GM23248 (cell line): ENCODE data around the gene PTPN14. TPM values are rescaled to one million over a fixed set of nuclear protein-coding genes. Genes with fewer than 3 reads are reported as not detected.

Source experiments
- DNase-seq: peaks from one replicate; pipeline ENCODE4 v3.0.0-alpha.2; 2015
- H2AFZ ChIP-seq: fragments of 200-600 bp; sonication (generic); 2 replicates; pipeline ENCODE4 v1.6.1; 2016; ENCODE audit warnings: antibody characterized with exemption
- H3F3A ChIP-seq: fragments of 200-600 bp; sonication (generic); 2 replicates; pipeline ENCODE4 v1.6.1; 2016; ENCODE audit warnings: mild to moderate bottlenecking, antibody characterized with exemption, mixed run types; ENCODE audit not compliant: insufficient read depth
- H3K27ac ChIP-seq: fragments of 200-600 bp; sonication (generic); 2 replicates; pipeline ENCODE4 v1.5.1; 2016; ENCODE audit warnings: mild to moderate bottlenecking
- H3K27me3 ChIP-seq: fragments of 200-600 bp; sonication (generic); replicated peaks from 2 replicates; pipeline ENCODE4 v1.6.1; 2016; ENCODE audit warnings: mild to moderate bottlenecking; ENCODE audit not compliant: insufficient read depth
- H3K36me3 ChIP-seq: fragments of 200-600 bp; sonication (generic); 2 replicates; pipeline ENCODE4 v1.6.1; 2016; ENCODE audit warnings: low read depth, mild to moderate bottlenecking
- H3K4me1 ChIP-seq: fragments of 200-600 bp; sonication (generic); 2 replicates; pipeline ENCODE4 v1.6.1; 2016; ENCODE audit warnings: mild to moderate bottlenecking; ENCODE audit not compliant: insufficient read depth
- H3K4me2 ChIP-seq: fragments of 200-600 bp; sonication (generic); one replicate; pipeline ENCODE4 v1.6.1; 2016; ENCODE audit warnings: mild to moderate bottlenecking; ENCODE audit not compliant: unreplicated experiment
- H3K4me3 ChIP-seq: fragments of 200-600 bp; sonication (generic); 2 replicates; pipeline ENCODE4 v1.5.1; 2016; ENCODE audit warnings: mild to moderate bottlenecking
- H3K79me2 ChIP-seq: fragments of 200-600 bp; sonication (generic); 2 replicates; pipeline ENCODE4 v1.6.1; 2016; ENCODE audit warnings: mild to moderate bottlenecking; ENCODE audit not compliant: insufficient read depth
- H3K9ac ChIP-seq: fragments of 200-600 bp; sonication (generic); 2 replicates; pipeline ENCODE4 v1.6.1; 2016; ENCODE audit warnings: mild to moderate bottlenecking
- H3K9me2 ChIP-seq: fragments of 200-600 bp; sonication (generic); 2 replicates; pipeline ENCODE4 v1.6.1; 2016; ENCODE audit warnings: mixed run types, mild to moderate bottlenecking, moderate library complexity; ENCODE audit not compliant: insufficient read depth
- H3K9me3 ChIP-seq: fragments of 200-600 bp; sonication (generic); one replicate; pipeline ENCODE4 v1.6.1; 2017; ENCODE audit warnings: low read depth
- H4K20me1 ChIP-seq: fragments of 200-600 bp; sonication (generic); 2 replicates; pipeline ENCODE4 v1.6.0; 2016; ENCODE audit not compliant: insufficient read depth
- EZH2 ChIP-seq: fragments of 200-600 bp; sonication (generic); IDR thresholded peaks from 2 replicates; pipeline ENCODE4 v1.6.1; 2018; ENCODE audit warnings: antibody characterized with exemption, mild to moderate bottlenecking; ENCODE audit not compliant: insufficient read depth, poor library complexity, severe bottlenecking
- EZH2phosphoT487 ChIP-seq: fragments of 200-600 bp; sonication (generic); IDR thresholded peaks from 2 replicates; pipeline ENCODE4 v1.6.1; 2018; ENCODE audit warnings: antibody characterized with exemption, moderate library complexity, mild to moderate bottlenecking, low read depth; ENCODE audit not compliant: insufficient read depth
- WGBS, 2 experiments: methylation state at CpG; one replicate each; pipeline ENCODE4 v1.1.6; 2015 to 2017; ENCODE audit warnings: low lambda C conversion rate in 2 of 2, low coverage in 1 of 2; ENCODE audit errors: missing lambda C conversion rate in 2 of 2; 5-methylcytosine and 5-hydroxymethylcytosine counted together
- in situ Hi-C: fragments of 300-500 bp; cut with MboI; formaldehyde crosslinking; loops from 2 replicates; pipeline ENCODE4 v1.15.0; 2020
- polyA plus RNA-seq: library from polyadenylated mRNA; unstranded; fragments of >200 nt; fragmentation: Nextera tagmentation; extraction: Ambion mirVana; gene quantifications from 2 replicates; pipeline ENCODE4 v1.2.1, GENCODE V29; 2016
- total RNA-seq: library from RNA; depleted of rRNA; stranded (reverse); fragments of >200 nt; shearing (Covaris generic); gene quantifications from 2 replicates; pipeline ENCODE4 v1.2.3, GENCODE V29; 2014

PTPN14 gene
- total and polyA plus RNA-seq, 2 experiments from 2014 or later, result 38.7 to 49.8 TPM

GRCh38 chr1:214544791-214545190 is 6.6 kb downstream of the PTPN14 start:
- H2AFZ ChIP-seq, result no peak overlapping the region
- peaks cover 48% of the 10 kb centered on the region for H4K20me1 ChIP-seq
- no peaks in the 10 kb centered on the region for H3K9me2 ChIP-seq
- H3K79me2 ChIP-seq, result peaks cover 100% of the 10 kb centered on the region
- H3K4me3 ChIP-seq, result no peak overlapping the region
- H3K9me3 ChIP-seq, result no peaks in the 10 kb centered on the region
- H3K36me3 ChIP-seq, result no peaks in the 10 kb centered on the region; the same call in 1 of the 2 replicates
- no peak overlapping the region for H3K4me2 ChIP-seq
- in situ Hi-C loops, result no loop called here
- no peak overlapping the region for H3K27ac ChIP-seq
- DNase-seq, result no peak
- no peak for TF ChIP-seq EZH2
- TF ChIP-seq EZH2phosphoT487, result no peak
- H3F3A ChIP-seq, result peaks cover 14% of the 10 kb centered on the region
- no peak overlapping the region for H3K9ac ChIP-seq
- peaks cover 43% of the 10 kb centered on the region for H3K4me1 ChIP-seq
- no peaks in the 10 kb centered on the region for H3K27me3 ChIP-seq
- WGBS, 2 experiments, result 89 to 100% methylated on average over 1 of the region's 1 CpG

GRCh38 chr1:214542275-214543199 is 8.9 kb downstream of the PTPN14 start:
- H3K9ac ChIP-seq, result no peak overlapping the region
- TF ChIP-seq EZH2phosphoT487 (no peak), EZH2 (no peak)
- peaks cover 37% of the 10 kb centered on the region for H3K4me1 ChIP-seq
- in situ Hi-C loops, result no loop called here
- no peaks in the 10 kb centered on the region; the same call in 1 of the 2 replicates for H3K36me3 ChIP-seq
- no peaks in the 10 kb centered on the region for H3K9me2 ChIP-seq
- WGBS, 2 experiments, result 77 to 81% methylated on average over 11 of the region's 11 CpGs
- H3K79me2 ChIP-seq, result peaks cover 100% of the 10 kb centered on the region
- no peak overlapping the region for H3K27ac ChIP-seq
- H2AFZ ChIP-seq, result no peak overlapping the region
- no peaks in the 10 kb centered on the region for H3K9me3 ChIP-seq
- DNase-seq, result no peak
- no peak overlapping the region for H3K4me3 ChIP-seq
- H3F3A ChIP-seq, result no peaks in the 10 kb centered on the region
- H3K4me2 ChIP-seq, result no peak overlapping the region
- peaks cover 51% of the 10 kb centered on the region for H4K20me1 ChIP-seq
- H3K27me3 ChIP-seq, result no peaks in the 10 kb centered on the region

GRCh38 chr1:214541693-214542092 is 9.7 kb downstream of the PTPN14 start:
- WGBS, 2 experiments, result 74 to 78% methylated on average over 2 of the region's 2 CpGs
- no peak for TF ChIP-seq EZH2phosphoT487
- no peak for TF ChIP-seq EZH2
- peaks cover 46% of the 10 kb centered on the region for H4K20me1 ChIP-seq
- peaks cover 29% of the 10 kb centered on the region for H3K4me1 ChIP-seq
- no peak overlapping the region for H3K27ac ChIP-seq
- no peak overlapping the region for H3K4me2 ChIP-seq
- no peaks in the 10 kb centered on the region for H3K27me3 ChIP-seq
- no peak overlapping the region for H2AFZ ChIP-seq
- no peaks in the 10 kb centered on the region for H3F3A ChIP-seq
- H3K9ac ChIP-seq, result no peak overlapping the region
- H3K4me3 ChIP-seq, result no peak overlapping the region
- no peaks in the 10 kb centered on the region; the same call in 1 of the 2 replicates for H3K36me3 ChIP-seq
- H3K9me3 ChIP-seq, result no peaks in the 10 kb centered on the region
- no peaks in the 10 kb centered on the region for H3K9me2 ChIP-seq
- no peak for DNase-seq
- peaks cover 100% of the 10 kb centered on the region for H3K79me2 ChIP-seq
- in situ Hi-C loops, result no loop called here

DNA sequence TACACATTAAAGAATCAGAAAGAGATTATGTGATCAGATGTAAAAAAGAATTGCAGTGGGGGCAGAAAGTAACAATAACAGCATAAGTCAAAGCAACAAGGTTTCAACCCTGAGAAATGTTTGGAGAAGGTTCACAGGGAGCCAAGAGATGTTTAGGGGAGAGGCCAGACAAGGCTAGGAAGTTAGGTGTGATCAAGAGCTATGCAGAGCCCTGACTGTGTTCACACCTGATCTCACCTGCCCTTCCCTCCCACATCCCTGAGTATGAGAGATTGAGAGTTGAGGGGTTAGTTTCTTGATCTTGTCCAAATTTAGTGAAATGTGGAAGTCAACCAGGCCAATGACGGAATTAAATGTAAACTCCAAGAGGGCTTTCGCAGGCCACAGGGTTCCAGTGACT is 10.2 kb downstream of the PTPN14 start:
- H3K4me2 ChIP-seq, result no peak overlapping the region
- in situ Hi-C loops, result no loop called here
- no peak overlapping the region for H3K9ac ChIP-seq
- H3K9me3 ChIP-seq, result no peaks in the 10 kb centered on the region
- H3K4me1 ChIP-seq, result peaks cover 24% of the 10 kb centered on the region
- H3K27me3 ChIP-seq, result no peaks in the 10 kb centered on the region
- peaks cover 100% of the 10 kb centered on the region for H3K79me2 ChIP-seq
- no peak overlapping the region for H2AFZ ChIP-seq
- H4K20me1 ChIP-seq, result peaks cover 44% of the 10 kb centered on the region
- H3K4me3 ChIP-seq, result no peak overlapping the region
- TF ChIP-seq EZH2, result no peak
- TF ChIP-seq EZH2phosphoT487, result no peak
- no peaks in the 10 kb centered on the region for H3K9me2 ChIP-seq
- no peaks in the 10 kb centered on the region; the same call in 1 of the 2 replicates for H3K36me3 ChIP-seq
- no peak overlapping the region for H3K27ac ChIP-seq
- no peaks in the 10 kb centered on the region for H3F3A ChIP-seq
- DNase-seq, result no peak
- 96 to 100% methylated on average over 2 of the region's 2 CpGs for WGBS, 2 experiments
